ENCODE measurements around the gene AMACR.
"Not testable (repeated sequence)": the region's sequence is repeated elsewhere in the genome, so short reads cannot be mapped to it uniquely, and the experiment has no call there.

AMACR gene

DNA sequence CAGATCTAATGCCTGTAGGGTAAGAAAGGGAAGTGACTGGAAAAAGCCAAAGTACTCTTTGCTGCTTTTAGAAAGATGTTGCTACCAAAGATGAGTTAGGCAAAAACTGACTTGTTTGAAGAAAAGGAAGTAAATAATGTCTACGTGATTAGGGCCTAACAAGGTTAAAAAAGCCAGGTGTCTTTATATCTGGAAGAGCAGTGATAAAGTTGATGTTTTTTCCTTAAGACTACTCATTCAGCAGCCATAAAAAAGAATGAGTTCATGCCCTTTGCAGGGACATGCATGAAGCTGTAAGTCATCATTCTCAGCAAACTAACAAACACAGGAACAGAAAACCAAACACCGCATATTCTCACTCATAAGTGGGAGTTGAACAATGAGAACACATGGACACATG lies 13.5 kb upstream of the AMACR start:
- 94 to 96% methylated on average over 2 of the region's 2 CpGs for WGBS, 2 experiments
- no peak overlapping the region for H3K4me3 ChIP-seq (ENCODE audit: insufficient read depth, low read depth, low read length)
- H3K4me1 ChIP-seq (ENCODE audit: control insufficient read depth, insufficient read depth, low read length) = no peaks in the 10 kb centered on the region
- H3K36me3 ChIP-seq (ENCODE audit: control insufficient read depth, insufficient read depth, low read length) = no peaks in the 10 kb centered on the region
- H3K9me3 ChIP-seq (ENCODE audit: control insufficient read depth, low read length) = no peaks in the 10 kb centered on the region
- H3K27me3 ChIP-seq (ENCODE audit: control insufficient read depth, insufficient read depth, low read length, poor library complexity, severe bottlenecking) = no peaks in the 10 kb centered on the region
- no peak overlapping the region for H3K27ac ChIP-seq (ENCODE audit: insufficient read depth, low read depth, low read length, poor library complexity, severe bottlenecking)

DNA sequence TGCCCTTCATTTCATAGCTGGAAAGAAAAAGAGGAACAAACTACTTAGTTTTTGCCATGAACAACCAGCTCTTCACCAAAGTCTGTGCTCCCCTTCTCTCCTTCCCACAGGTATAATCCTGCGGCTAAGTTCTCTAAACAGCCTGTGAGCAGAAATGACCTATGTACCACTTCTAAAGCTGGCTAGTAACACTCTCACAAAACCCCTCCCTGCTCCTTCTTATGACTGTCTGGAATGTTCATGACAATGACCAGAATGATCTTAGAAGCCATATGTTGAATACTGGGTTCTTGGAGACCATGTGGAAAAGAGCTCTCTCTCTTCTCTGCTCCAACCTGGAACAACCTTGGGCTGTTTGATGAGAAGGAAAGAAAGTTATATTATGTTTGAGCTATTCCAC lies 12.9 kb upstream of the AMACR start:
- Histone ChIP-seq H3K27ac (ENCODE audit: insufficient read depth, low read depth, low read length, poor library complexity, severe bottlenecking) (no peak overlapping the region), H3K27me3 (ENCODE audit: control insufficient read depth, insufficient read depth, low read length, poor library complexity, severe bottlenecking) (no peaks in the 10 kb centered on the region), H3K9me3 (ENCODE audit: control insufficient read depth, low read length) (no peaks in the 10 kb centered on the region), H3K36me3 (ENCODE audit: control insufficient read depth, insufficient read depth, low read length) (no peaks in the 10 kb centered on the region), H3K4me1 (ENCODE audit: control insufficient read depth, insufficient read depth, low read length) (no peaks in the 10 kb centered on the region), H3K4me3 (ENCODE audit: insufficient read depth, low read depth, low read length) (no peak overlapping the region)
- whole genome bisulfite sequencing, 2 experiments = 96 to 100% methylated on average over 1 of the region's 1 CpG

- no peaks in the 10 kb centered on the region for H3K4me1 ChIP-seq (ENCODE audit: control insufficient read depth, insufficient read depth, low read length)
- H3K36me3 ChIP-seq (ENCODE audit: control insufficient read depth, insufficient read depth, low read length) = no peaks in the 10 kb centered on the region
- WGBS, 2 experiments = 94 to 96% methylated on average over 2 of the region's 2 CpGs
- H3K9me3 ChIP-seq (ENCODE audit: control insufficient read depth, low read length) = no peaks in the 10 kb centered on the region
- no peaks in the 10 kb centered on the region for H3K27me3 ChIP-seq (ENCODE audit: control insufficient read depth, insufficient read depth, low read length, poor library complexity, severe bottlenecking)
- no peak overlapping the region for H3K27ac ChIP-seq (ENCODE audit: insufficient read depth, low read depth, low read length, poor library complexity, severe bottlenecking)
- H3K4me3 ChIP-seq (ENCODE audit: insufficient read depth, low read depth, low read length) = no peak overlapping the region
Measured at GRCh38 chr5:34017254-34017653, 9.4 kb upstream of the AMACR start.

GRCh38 chr5:34016750-34017149 lies 8.9 kb upstream of the AMACR start:
- H3K27me3 ChIP-seq (ENCODE audit: control insufficient read depth, insufficient read depth, low read length, poor library complexity, severe bottlenecking) = no peaks in the 10 kb centered on the region
- no peaks in the 10 kb centered on the region for H3K36me3 ChIP-seq (ENCODE audit: control insufficient read depth, insufficient read depth, low read length)
- H3K4me3 ChIP-seq (ENCODE audit: insufficient read depth, low read depth, low read length) = no peak overlapping the region
- no peaks in the 10 kb centered on the region for H3K4me1 ChIP-seq (ENCODE audit: control insufficient read depth, insufficient read depth, low read length)
- H3K9me3 ChIP-seq (ENCODE audit: control insufficient read depth, low read length) = no peaks in the 10 kb centered on the region
- no peak overlapping the region for H3K27ac ChIP-seq (ENCODE audit: insufficient read depth, low read depth, low read length, poor library complexity, severe bottlenecking)
- 91% methylated on average over 2 of the region's 2 CpGs for WGBS, 2 experiments

DNA sequence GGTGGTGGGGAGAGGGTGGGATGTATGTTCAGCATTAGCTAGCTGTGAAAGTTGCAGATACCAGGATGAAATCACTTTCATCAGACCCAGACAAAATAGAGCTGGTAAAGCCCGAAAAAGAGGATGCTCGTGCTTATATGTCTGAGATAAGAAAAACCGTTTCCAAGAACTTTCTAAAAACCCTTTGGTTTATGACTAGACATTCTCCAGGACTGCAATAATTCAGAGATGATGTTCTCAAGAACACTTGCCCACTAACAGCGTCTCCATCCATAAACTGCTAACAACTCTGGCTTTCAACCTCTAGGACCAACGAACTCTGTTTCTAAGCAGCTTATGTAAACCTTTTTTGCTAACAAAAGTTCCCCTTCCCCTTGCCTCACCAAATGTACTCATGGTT lies 8.4 kb upstream of the AMACR start:
- H3K27me3 ChIP-seq (ENCODE audit: control insufficient read depth, insufficient read depth, low read length, poor library complexity, severe bottlenecking) = no peaks in the 10 kb centered on the region
- WGBS, 2 experiments = 73 to 77% methylated on average over 5 of the region's 5 CpGs
- H3K4me3 ChIP-seq (ENCODE audit: insufficient read depth, low read depth, low read length) = no peak overlapping the region
- no peaks in the 10 kb centered on the region for H3K36me3 ChIP-seq (ENCODE audit: control insufficient read depth, insufficient read depth, low read length)
- no peaks in the 10 kb centered on the region for H3K9me3 ChIP-seq (ENCODE audit: control insufficient read depth, low read length)
- H3K4me1 ChIP-seq (ENCODE audit: control insufficient read depth, insufficient read depth, low read length) = no peaks in the 10 kb centered on the region
- no peak overlapping the region for H3K27ac ChIP-seq (ENCODE audit: insufficient read depth, low read depth, low read length, poor library complexity, severe bottlenecking)

DNA sequence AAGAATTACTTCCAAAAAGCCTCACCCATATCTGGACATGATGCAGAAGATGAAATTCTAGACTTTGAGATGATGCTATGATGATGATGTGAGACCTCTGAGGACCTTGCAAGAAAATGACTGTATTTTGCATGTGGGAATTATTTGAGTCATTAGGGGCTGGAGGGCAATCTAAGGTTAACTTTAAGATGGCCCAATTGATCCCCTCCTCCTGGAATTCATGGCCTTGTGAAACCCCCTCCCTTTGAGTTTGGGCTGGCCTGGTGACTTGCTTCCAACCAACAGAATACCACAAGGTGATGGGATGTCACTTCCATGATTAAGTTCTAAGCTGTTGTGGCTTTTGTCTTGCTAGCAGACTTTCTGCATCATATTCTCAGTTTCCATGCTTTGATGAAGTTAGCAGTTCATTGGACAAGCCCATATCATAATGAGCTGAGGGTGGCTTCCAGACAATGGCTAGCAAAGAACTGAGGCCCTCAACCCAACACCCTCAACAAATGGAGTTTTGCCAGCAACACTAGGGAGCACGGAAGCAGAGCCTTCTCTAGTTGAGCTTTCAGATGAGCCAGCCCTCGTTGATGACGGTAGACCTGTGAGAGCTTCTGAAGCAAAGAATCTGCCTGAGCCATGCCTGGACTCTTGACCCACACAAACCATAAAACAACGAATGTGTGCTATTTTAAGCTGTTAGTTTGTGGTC lies 7.4 kb upstream of the AMACR start:
- Histone ChIP-seq H3K4me1 (ENCODE audit: control insufficient read depth, insufficient read depth, low read length) (no peaks in the 10 kb centered on the region), H3K36me3 (ENCODE audit: control insufficient read depth, insufficient read depth, low read length) (no peaks in the 10 kb centered on the region), H3K27me3 (ENCODE audit: control insufficient read depth, insufficient read depth, low read length, poor library complexity, severe bottlenecking) (no peaks in the 10 kb centered on the region), H3K4me3 (ENCODE audit: insufficient read depth, low read depth, low read length) (no peak overlapping the region), H3K9me3 (ENCODE audit: control insufficient read depth, low read length) (no peaks in the 10 kb centered on the region), H3K27ac (ENCODE audit: insufficient read depth, low read depth, low read length, poor library complexity, severe bottlenecking) (no peak overlapping the region)
- 96 to 100% methylated on average over 4 of the region's 4 CpGs for WGBS, 2 experiments

- Histone ChIP-seq H3K36me3 (ENCODE audit: control insufficient read depth, insufficient read depth, low read length) (no peaks in the 10 kb centered on the region), H3K27ac (ENCODE audit: insufficient read depth, low read depth, low read length, poor library complexity, severe bottlenecking) (no peak overlapping the region), H3K9me3 (ENCODE audit: control insufficient read depth, low read length) (no peaks in the 10 kb centered on the region), H3K4me3 (ENCODE audit: insufficient read depth, low read depth, low read length) (no peak overlapping the region), H3K4me1 (ENCODE audit: control insufficient read depth, insufficient read depth, low read length) (no peaks in the 10 kb centered on the region), H3K27me3 (ENCODE audit: control insufficient read depth, insufficient read depth, low read length, poor library complexity, severe bottlenecking) (no peaks in the 10 kb centered on the region)
- WGBS, 2 experiments = 86 to 91% methylated on average over 2 of the region's 2 CpGs
Measured at GRCh38 chr5:34014626-34015025, 6.8 kb upstream of the AMACR start.

DNA sequence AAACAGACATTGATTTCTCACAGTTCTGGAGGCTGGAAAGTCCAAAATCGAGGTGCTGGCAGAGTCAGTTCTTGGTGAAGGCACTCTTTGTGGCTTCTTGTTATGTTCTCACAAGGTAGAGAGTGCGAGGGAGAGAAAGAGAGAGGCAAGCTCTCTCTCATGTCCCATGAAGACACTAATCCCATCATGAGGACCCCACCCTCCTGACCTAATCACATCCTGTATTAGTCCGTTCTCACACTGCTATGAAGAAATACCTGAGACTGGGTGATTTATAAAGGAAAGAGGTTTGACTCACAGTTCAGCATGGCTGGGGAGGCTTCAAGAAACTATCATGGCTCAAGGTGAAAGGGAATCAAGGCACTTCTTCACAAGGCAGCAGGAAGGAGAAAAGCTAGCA lies 5.7 kb upstream of the AMACR start:
- Histone ChIP-seq H3K27ac (ENCODE audit: insufficient read depth, low read depth, low read length, poor library complexity, severe bottlenecking) (no peak overlapping the region), H3K36me3 (ENCODE audit: control insufficient read depth, insufficient read depth, low read length) (no peaks in the 10 kb centered on the region), H3K27me3 (ENCODE audit: control insufficient read depth, insufficient read depth, low read length, poor library complexity, severe bottlenecking) (no peaks in the 10 kb centered on the region), H3K4me3 (ENCODE audit: insufficient read depth, low read depth, low read length) (no peak overlapping the region), H3K4me1 (ENCODE audit: control insufficient read depth, insufficient read depth, low read length) (peaks cover 3% of the 10 kb centered on the region), H3K9me3 (ENCODE audit: control insufficient read depth, low read length) (no peaks in the 10 kb centered on the region)
- WGBS, 2 experiments = 91 to 96% methylated on average over 3 of the region's 3 CpGs

DNA sequence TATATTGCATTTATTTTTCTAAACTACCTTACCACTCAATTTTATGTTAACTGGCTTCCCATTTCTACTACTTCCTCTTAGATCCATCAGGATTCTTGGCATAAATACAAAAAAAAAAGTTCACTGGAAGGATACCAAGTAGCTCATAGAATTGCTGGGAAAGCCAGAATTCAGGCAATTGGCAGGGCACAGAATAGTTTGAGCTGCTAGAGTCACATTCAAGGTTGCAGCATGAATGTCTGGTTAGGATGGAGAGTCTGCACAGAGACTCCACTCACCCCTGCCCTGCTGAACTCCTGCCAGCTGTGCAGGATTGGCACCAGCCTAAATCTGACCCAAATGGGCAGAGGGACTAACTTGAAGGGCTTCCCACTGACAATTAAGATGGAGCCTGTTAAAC lies 4.9 kb upstream of the AMACR start:
- H3K4me3 ChIP-seq (ENCODE audit: insufficient read depth, low read depth, low read length) = no peak overlapping the region
- no peaks in the 10 kb centered on the region for H3K36me3 ChIP-seq (ENCODE audit: control insufficient read depth, insufficient read depth, low read length)
- no peak overlapping the region for H3K27ac ChIP-seq (ENCODE audit: insufficient read depth, low read depth, low read length, poor library complexity, severe bottlenecking)
- H3K4me1 ChIP-seq (ENCODE audit: control insufficient read depth, insufficient read depth, low read length) = peaks cover 3% of the 10 kb centered on the region
- H3K27me3 ChIP-seq (ENCODE audit: control insufficient read depth, insufficient read depth, low read length, poor library complexity, severe bottlenecking) = no peaks in the 10 kb centered on the region
- H3K9me3 ChIP-seq (ENCODE audit: control insufficient read depth, low read length) = no peaks in the 10 kb centered on the region

- Histone ChIP-seq H3K4me3 (ENCODE audit: insufficient read depth, low read depth, low read length) (no peak overlapping the region), H3K27ac (ENCODE audit: insufficient read depth, low read depth, low read length, poor library complexity, severe bottlenecking) (no peak overlapping the region), H3K4me1 (ENCODE audit: control insufficient read depth, insufficient read depth, low read length) (peaks cover 7% of the 10 kb centered on the region), H3K27me3 (ENCODE audit: control insufficient read depth, insufficient read depth, low read length, poor library complexity, severe bottlenecking) (no peaks in the 10 kb centered on the region), H3K36me3 (ENCODE audit: control insufficient read depth, insufficient read depth, low read length) (no peaks in the 10 kb centered on the region), H3K9me3 (ENCODE audit: control insufficient read depth, low read length) (no peaks in the 10 kb centered on the region)
- WGBS, 2 experiments = 93 to 96% methylated on average over 2 to 3 of the region's 4 CpGs
Measured at GRCh38 chr5:34011536-34011935, 3.7 kb upstream of the AMACR start.

- not testable (repeated sequence) for H3K9me3 ChIP-seq (ENCODE audit: control insufficient read depth, low read length); H3K4me1 ChIP-seq (ENCODE audit: control insufficient read depth, insufficient read depth, low read length); H3K27me3 ChIP-seq (ENCODE audit: control insufficient read depth, insufficient read depth, low read length, poor library complexity, severe bottlenecking); H3K4me3 ChIP-seq (ENCODE audit: insufficient read depth, low read depth, low read length); H3K36me3 ChIP-seq (ENCODE audit: control insufficient read depth, insufficient read depth, low read length); H3K27ac ChIP-seq (ENCODE audit: insufficient read depth, low read depth, low read length, poor library complexity, severe bottlenecking)
- 87 to 93% methylated on average over 2 of the region's 2 CpGs for WGBS, 2 experiments
Measured at GRCh38 chr5:34010146-34010545, 2.3 kb upstream of the AMACR start.

Measured in ectodermal cell (in vitro differentiated cells).